K562 (cell line): ENCODE results near the gene GNG7. TPM values are rescaled to one million over a fixed set of nuclear protein-coding genes. Genes with fewer than 3 reads are reported as not detected.

Experiments
- ATAC-seq: fragments of 200-7000 bp; cut with Tn5 transposase; 3 replicates; pipeline ENCODE4 v1.9.1; 2020; ENCODE audit warnings: moderate library complexity
- BruUV-seq: library from RNA; stranded (reverse); fragments of 400-500 nt; replicated peaks from 2 replicates; lab custom pipeline; 2021; lab: Mats Ljungman, UMichigan
- CTCF ChIA-PET: fragments of 300-600 bp; formaldehyde crosslinking; extraction: SDS; loops from one replicate; lab custom pipeline; 2021; ENCODE audit warnings: low intra/inter-chr PET ratio; lab: Yijun Ruan, JAX
- POLR2A ChIA-PET: fragments of 300-600, 350-650 bp; sonication (Branson Sonifier 250); formaldehyde crosslinking; extraction: SDS; loops from one replicate; lab custom pipeline; 2021; ENCODE audit warnings: antibody characterized with exemption, inconsistent platforms; lab: Yijun Ruan, JAX
- DNase-seq, 4 experiments: peaks; one replicate each; pipeline versions ENCODE4 v3.0.0 to v3.0.0-alpha.2; 2011 to 2018; ENCODE audit warnings: low spot score in 3 of 4, mixed read lengths in 3 of 4; ENCODE audit errors: extremely low read depth in 1 of 4
- FAIRE-seq: peaks from 2 replicates; lab custom pipeline; 2011; peaks lifted over from hg19 to GRCh38; lab: Jason Lieb, UNC
- H2AFZ ChIP-seq: 2 replicates; pipeline ENCODE4 v1.6.0; 2011; ENCODE audit warnings: low read depth, low read length, control low read depth, inconsistent platforms
- H3K27ac ChIP-seq: fragments of 200-600 bp; 3 replicates; pipeline ENCODE4 v1.8.0; 2011; ENCODE audit warnings: low read depth, mild to moderate bottlenecking, control low read depth, inconsistent platforms, low read length, moderate library complexity, mixed read lengths; ENCODE audit errors: extremely low read depth
- H3K27me3 ChIP-seq, 2 experiments: fragments of 300-600 bp in 1 of 2; 2 replicates in 1 of 2; 3 replicates in 1 of 2; pipeline versions ENCODE4 v1.6.0 to v1.8.0; 2011; ENCODE audit warnings: inconsistent platforms in 2 of 2, low read length in 2 of 2, mild to moderate bottlenecking in 1 of 2, mixed read lengths in 1 of 2, moderate library complexity in 1 of 2; ENCODE audit not compliant: control insufficient read depth in 2 of 2, insufficient read depth in 2 of 2
- H3K36me3 ChIP-seq: fragments of 300-600 bp; 3 replicates; pipeline ENCODE4 v1.8.0; 2011; ENCODE audit warnings: mild to moderate bottlenecking, low read length, inconsistent platforms; ENCODE audit not compliant: control insufficient read depth, insufficient read depth
- H3K4me1 ChIP-seq, 2 experiments: fragments of 200-600 bp in 1 of 2; replicated peaks in 1 of 2; 2 replicates in 1 of 2; 3 replicates in 1 of 2; pipeline versions ENCODE4 v1.5.1 to v1.8.0; 2011; ENCODE audit warnings: inconsistent platforms in 2 of 2, low read length in 2 of 2, mild to moderate bottlenecking in 1 of 2, mixed read lengths in 1 of 2, moderate library complexity in 1 of 2; ENCODE audit not compliant: control insufficient read depth in 2 of 2, insufficient read depth in 2 of 2
- H3K4me2 ChIP-seq: 2 replicates; pipeline ENCODE4 v1.6.1; 2011; ENCODE audit warnings: low read length, control low read depth, inconsistent platforms, mixed read lengths; ENCODE audit not compliant: insufficient read depth
- H3K4me3 ChIP-seq: fragments of 200-600 bp; sonication (generic), shearing (Covaris generic); 2 replicates; pipeline ENCODE4 v1.5.1; 2016; ENCODE audit warnings: control low read depth, inconsistent platforms
- H3K79me2 ChIP-seq: fragments of 200-600 bp; 3 replicates; pipeline ENCODE4 v1.8.0; 2011; ENCODE audit warnings: low read length, inconsistent platforms; ENCODE audit not compliant: control insufficient read depth, insufficient read depth
- H3K9ac ChIP-seq, 2 experiments: 2 replicates each; pipeline versions ENCODE4 v1.6.0 to v1.6.1; 2011; ENCODE audit warnings: low read depth in 2 of 2, low read length in 2 of 2, control low read depth in 1 of 2, inconsistent platforms in 1 of 2, mild to moderate bottlenecking in 1 of 2, mixed read lengths in 1 of 2; ENCODE audit not compliant: insufficient read depth in 1 of 2
- H3K9me1 ChIP-seq: one replicate; pipeline ENCODE4 v1.6.0; 2011; ENCODE audit warnings: inconsistent platforms, mild to moderate bottlenecking, low read length, moderate library complexity; ENCODE audit not compliant: control insufficient read depth, insufficient read depth
- H3K9me3 ChIP-seq: replicated peaks from 2 replicates; pipeline ENCODE4 v1.5.1; 2011; ENCODE audit warnings: low read depth, low read length, inconsistent platforms; ENCODE audit not compliant: control insufficient read depth, insufficient read depth
- H4K20me1 ChIP-seq: replicated peaks from 2 replicates; pipeline ENCODE4 v1.6.1; 2011; ENCODE audit warnings: low read length, inconsistent platforms, mixed read lengths; ENCODE audit not compliant: control insufficient read depth, insufficient read depth
- ARNT ChIP-seq, 2 experiments: fragments of 450-650 bp; IDR thresholded peaks; 2 replicates each; pipeline ENCODE4 v1.6.1; 2016; ENCODE audit warnings: mild to moderate bottlenecking in 1 of 2
- CTCF ChIP-seq, 3 experiments: IDR thresholded peaks in 2 of 3; conservative IDR thresholded peaks in 1 of 3; 2 replicates each; pipeline ENCODE4 v1.5.1; 2011 to 2012; ENCODE audit warnings: low read length in 3 of 3, mild to moderate bottlenecking in 3 of 3, control low read depth in 2 of 3, improper control_type of control experiment in 1 of 3, inconsistent platforms in 1 of 3, low read depth in 1 of 3, mixed read lengths in 1 of 3, moderate library complexity in 1 of 3; ENCODE audit not compliant: insufficient read depth in 2 of 3
- DNMT1 ChIP-seq: fragments of 450-650 bp; IDR thresholded peaks from 2 replicates; pipeline ENCODE4 v1.6.1; 2016; ENCODE audit warnings: antibody characterized with exemption, mild to moderate bottlenecking
- HOMEZ ChIP-seq: fragments of 250-450 bp; sonication (Bioruptor Pico); IDR thresholded peaks from 2 replicates; pipeline ENCODE4 v1.4.0; 2020; ENCODE audit warnings: mild to moderate bottlenecking, moderate library complexity
- JUND ChIP-seq, 2 experiments: IDR thresholded peaks; 2 replicates in 1 of 2; 3 replicates in 1 of 2; pipeline ENCODE4 v1.6.1; 2011; ENCODE audit warnings: borderline replicate concordance in 2 of 2, low read depth in 2 of 2, low read length in 2 of 2, improper control_type of control experiment in 1 of 2, missing biosample characterization in 1 of 2, missing genetic modification characterization in 1 of 2, missing genetic modification reagents in 1 of 2
- NCOA2 ChIP-seq, 2 experiments: fragments of 450-650 bp; IDR thresholded peaks; 2 replicates each; pipeline ENCODE4 v1.6.1; 2018; ENCODE audit warnings: mild to moderate bottlenecking in 2 of 2, moderate library complexity in 1 of 2; ENCODE audit not compliant: partially characterized antibody in 2 of 2
- PHF8 ChIP-seq: fragments of 200-600 bp; sonication (generic); IDR thresholded peaks from 2 replicates; pipeline ENCODE4 v1.6.1; 2012; ENCODE audit warnings: mixed run types, mild to moderate bottlenecking, inconsistent platforms, low read length, moderate library complexity, borderline replicate concordance
- ZNF589 ChIP-seq: fragments of 200-800 bp; sonication (Bioruptor generic); IDR thresholded peaks from 2 replicates; pipeline ENCODE4 v1.6.1; 2016; ENCODE audit warnings: low read depth, missing genetic modification characterization, missing compliant biosample characterization
- ZNF609 ChIP-seq: sonication (generic); formaldehyde crosslinking; IDR thresholded peaks from 2 replicates; pipeline ENCODE4 v1.8.1; 2023; ENCODE audit warnings: missing genetic modification reagents, mild to moderate bottlenecking, borderline replicate concordance
- WGBS: fragments of 100-300 bp; shearing (Covaris generic); methylation state at CpG from one replicate; pipeline ENCODE4 v1.1.6; 2016; ENCODE audit warnings: low coverage, mixed read lengths; ENCODE audit not compliant: insufficient coverage; ENCODE audit errors: missing lambda C conversion rate; 5-methylcytosine and 5-hydroxymethylcytosine counted together
- in situ Hi-C: fragments of 300-500 bp; cut with MboI; formaldehyde crosslinking; loops from 4 replicates; pipeline ENCODE4 v1.15.0; 2018; ENCODE audit warnings: inconsistent platforms, mixed read lengths
- intact Hi-C: fragments of 100-400 bp; cut with micrococcal nuclease; formaldehyde crosslinking; loops from 2 replicates; pipeline ENCODE4 v1.14.2; 2022
- polyA plus RNA-seq, 8 experiments: library from polyadenylated mRNA; depleted of rRNA in 4 of 8; stranded (reverse) in 5 of 8; unstranded in 3 of 8; fragments of >200 nt; fragmentation: Nextera tagmentation in 2 of 8; fragmentation: Illumina TruSeq in 1 of 8; extraction: Ambion mirVana in 2 of 8; extraction: Trizol in 1 of 8; gene quantifications; 2 replicates each; pipeline versions ENCODE4 v1.2.1 to v1.2.3, GENCODE V29; 2011 to 2014; ENCODE audit warnings: inconsistent platforms in 1 of 8, missing spikeins in 1 of 8
- total RNA-seq, 7 experiments: library from RNA; depleted of rRNA in 6 of 7; stranded (reverse); fragments of >200 nt in 6 of 7; fragmentation: Illumina TruSeq in 2 of 7; extraction: Trizol in 2 of 7; gene quantifications; 2 replicates each; pipeline versions ENCODE4 v1.2.1 to v1.2.3, GENCODE V29; 2011 to 2021; ENCODE audit warnings: low replicate concordance in 1 of 7

GNG7 gene
- total and polyA plus RNA-seq, 9 of the 15 experiments (the other 6 are each of a cell fraction or from before 2014, with no cell fraction given), result 0.01 to 0.20 (median 0.06) TPM; not detected in 1

- intact Hi-C loops (loop anchor here (2.0 kb wide), 1 partner anchor 67 kb away; the partner anchor contains the start of gene GADD45B), in situ Hi-C loops (no loop called here)
- peaks cover 4 to 31% of the 10 kb centered on the region in 2 experiments; a peak in 4 of 5 replicates for H3K4me1 ChIP-seq
- DNase-seq (peak; percentile 65 to 75 (median 67)), FAIRE-seq (peak; percentile 78), ATAC-seq (peak; percentile 94)
- no peaks in the 10 kb centered on the region for H3K36me3 ChIP-seq
- H3K27me3 ChIP-seq, result 0 out of 5 replicates have a peak, but pooled peaks cover 0 to 8% of the 10 kb centered on the region in 2 experiments
- no peaks in the 10 kb centered on the region for H3K9me1 ChIP-seq
- peak overlapping the region; percentile 74 for H2AFZ ChIP-seq
- ChIA-PET CTCF (interaction anchor here (0.6 to 1.4 kb wide), 2 partner anchors 13 to 70 kb away, joined by 4 to 5 read pairs; no protein-coding TSS in a partner anchor), POLR2A (interaction anchor here (0.6 to 1.7 kb wide), 4 partner anchors 10 to 233 kb away, joined by 3 to 11 read pairs (median 3); partner anchors contain the start of gene GADD45B)
- no peaks in the 10 kb centered on the region for H3K79me2 ChIP-seq
- H3K27ac ChIP-seq, result peak overlapping the region; percentile 23; the same call in 1 of the 3 replicates
- H3K9me3 ChIP-seq, result no peaks in the 10 kb centered on the region; the same call in 1 of the 2 replicates
- BruUV-seq, result no TSS peak
- peak overlapping the region; percentile 31; the same call in 1 of the 2 replicates for H3K4me2 ChIP-seq
- no peak overlapping the region for H3K4me3 ChIP-seq
- peak overlapping the region; percentile 43 to 88; a peak in 3 of 4 replicates for H3K9ac ChIP-seq
- H4K20me1 ChIP-seq, result no peaks in the 10 kb centered on the region
- 23% methylated on average over 35 of the region's 36 CpGs for WGBS
- TF ChIP-seq ARNT (IDR thresholded peaks at IDR 0.05), result no peak
- peak in 2 of 3 experiments; percentile 12 to 38; a peak in 1 of 6 replicates for TF ChIP-seq CTCF (IDR thresholded peaks at IDR 0.05 in 2 of 3, conservative IDR thresholded peaks at IDR 0.05 in 1 of 3; ENCODE audit: insufficient read depth in 2 of 3, low read depth in 1 of 3, low read length in 3 of 3)
- peak; percentile 45; the same call in 1 of the 2 replicates for TF ChIP-seq PHF8
- TF ChIP-seq HOMEZ (CRISPR knock-in tag), result no peak
- TF ChIP-seq DNMT1, result no peak
- no peak for TF ChIP-seq ZNF589 (CRISPR knock-in tag)
- TF ChIP-seq NCOA2 (IDR thresholded peaks at IDR 0.05; ENCODE audit: partially characterized antibody in 2 of 2), result no peak
- TF ChIP-seq ZNF609 (CRISPR knock-in tag), result 0 out of 2 replicates have a peak, but pooled peaks have one; percentile 49
- TF ChIP-seq JUND (IDR thresholded peaks at IDR 0.05; ENCODE audit: borderline replicate concordance, low read depth, low read length), result peak; percentile 97
- peak; percentile 89; the same call in 1 of the 3 replicates for TF ChIP-seq JUND (tag; IDR thresholded peaks at IDR 0.05; ENCODE audit: borderline replicate concordance, low read depth, low read length)
These were observed 158.7 kb downstream of the GNG7 start for GRCh38 chr19:2543463-2544442.
